HG03139 (cell line): Measurements from ENCODE around the gene GALNT9.
"Not testable (repeated sequence)": the region's sequence is repeated elsewhere in the genome, so short reads cannot be mapped to it uniquely, and the experiment has no call there.

Source experiments
- ATAC-seq: cut with Tn5 transposase; IDR thresholded peaks from one replicate; pipeline ENCODE4 v1.9.1; 2021; ENCODE audit not compliant: unreplicated experiment

Gene GALNT9

GRCh38 chr12:132202929-132203721 lies 126.3 kb downstream of the GALNT9 start:
- no peak for ATAC-seq

GRCh38 chr12:132201391-132202120 lies 127.8 kb downstream of the GALNT9 start:
- ATAC-seq = no peak

GRCh38 chr12:132200800-132201199 lies 128.6 kb downstream of the GALNT9 start:
- no peak for ATAC-seq

GRCh38 chr12:132199526-132200319 lies 129.7 kb downstream of the GALNT9 start:
- no peak for ATAC-seq

GRCh38 chr12:132199101-132199500 lies 130.3 kb downstream of the GALNT9 start:
- no peak for ATAC-seq

GRCh38 chr12:132197581-132198354 lies 131.6 kb downstream of the GALNT9 start:
- no peak for ATAC-seq

GRCh38 chr12:132196873-132197390 lies 132.5 kb downstream of the GALNT9 start:
- ATAC-seq = no peak

- no peak for ATAC-seq
Measured at GRCh38 chr12:132196038-132196872, 133.1 kb downstream of the GALNT9 start.

- ATAC-seq = not testable (repeated sequence)
Measured at GRCh38 chr12:132195242-132195641, 134.1 kb downstream of the GALNT9 start.

- ATAC-seq = no peak
Measured at GRCh38 chr12:132194556-132194955, 134.8 kb downstream of the GALNT9 start.

GRCh38 chr12:132194056-132194455 lies 135.3 kb downstream of the GALNT9 start:
- ATAC-seq = no peak

GRCh38 chr12:132191715-132192553 lies 137.5 kb downstream of the GALNT9 start:
- no peak for ATAC-seq

- ATAC-seq = no peak
Measured at GRCh38 chr12:132190834-132191500, 138.4 kb downstream of the GALNT9 start.

GRCh38 chr12:132190012-132190755 lies 139.2 kb downstream of the GALNT9 start:
- peak; percentile 17 for ATAC-seq

GRCh38 chr12:132189378-132190011 lies 139.9 kb downstream of the GALNT9 start:
- ATAC-seq = peak; percentile 85

- ATAC-seq = no peak
Measured at GRCh38 chr12:132188916-132189325, 140.5 kb downstream of the GALNT9 start.

- no peak for ATAC-seq
Measured at GRCh38 chr12:132188451-132188901, 140.9 kb downstream of the GALNT9 start.
